SKM-1 treated with dmso at 0.1 percent for 144 hours (cell line): Measurements from ENCODE around the gene PRPF19.

ENCODE experiments used
- DNase-seq: peaks from one replicate; lab custom pipeline; 2025; ENCODE audit not compliant: unreplicated experiment; lab: John Stamatoyannopoulos, UW

Gene PRPF19

GRCh38 chr11:60938500-60938899, 32.1 kb upstream of the PRPF19 start:
- no peak for DNase-seq

- DNase-seq = no peak
Observed at GRCh38 chr11:60937811-60938210, 31.4 kb upstream of the PRPF19 start.

GRCh38 chr11:60937144-60937527, 30.8 kb upstream of the PRPF19 start:
- DNase-seq = no peak

GRCh38 chr11:60936467-60937143, 30.2 kb upstream of the PRPF19 start:
- DNase-seq = no peak

- no peak for DNase-seq
Observed at GRCh38 chr11:60935676-60936442, 29.5 kb upstream of the PRPF19 start.

- DNase-seq = no peak
Observed at GRCh38 chr11:60934790-60935605, 28.6 kb upstream of the PRPF19 start.

- DNase-seq = no peak
Observed at GRCh38 chr11:60934124-60934789, 27.9 kb upstream of the PRPF19 start.

- no peak for DNase-seq
Observed at GRCh38 chr11:60933416-60934123, 27.2 kb upstream of the PRPF19 start.

- DNase-seq = no peak
Observed at GRCh38 chr11:60932605-60933356, 26.4 kb upstream of the PRPF19 start.

GRCh38 chr11:60931917-60932316, 25.5 kb upstream of the PRPF19 start:
- DNase-seq = no peak

GRCh38 chr11:60930394-60930793, 24.0 kb upstream of the PRPF19 start:
- DNase-seq = no peak

- DNase-seq = no peak
Observed at GRCh38 chr11:60929764-60930163, 23.4 kb upstream of the PRPF19 start.

GRCh38 chr11:60928563-60929001, 22.2 kb upstream of the PRPF19 start:
- DNase-seq = no peak

GRCh38 chr11:60927600-60927999, 21.2 kb upstream of the PRPF19 start:
- DNase-seq = no peak

- no peak for DNase-seq
Observed at GRCh38 chr11:60927061-60927592, 20.7 kb upstream of the PRPF19 start.

GRCh38 chr11:60926500-60926899, 20.1 kb upstream of the PRPF19 start:
- no peak for DNase-seq

GRCh38 chr11:60925868-60926267, 19.5 kb upstream of the PRPF19 start:
- no peak for DNase-seq

GRCh38 chr11:60924906-60925853, 18.8 kb upstream of the PRPF19 start:
- DNase-seq = no peak
